HG03175 (cell line): ENCODE results near the gene FAM110D.

ENCODE experiments used
- ATAC-seq: cut with Tn5 transposase; IDR thresholded peaks from one replicate; pipeline ENCODE4 v1.9.1; 2021; ENCODE audit warnings: mild to moderate bottlenecking, moderate library complexity; ENCODE audit not compliant: unreplicated experiment

FAM110D gene

GRCh38 chr1:26158908-26159742, at the start of gene FAM110D:
Gene FAM110D, plus strand, starts transcription at chr1:26159079. Its CDS starts 2,213 bp downstream, at chr1:26161292.
- ATAC-seq: no peak

- ATAC-seq: no peak
Measured at GRCh38 chr1:26109229-26110164, 49.4 kb upstream of the FAM110D start.

DNA sequence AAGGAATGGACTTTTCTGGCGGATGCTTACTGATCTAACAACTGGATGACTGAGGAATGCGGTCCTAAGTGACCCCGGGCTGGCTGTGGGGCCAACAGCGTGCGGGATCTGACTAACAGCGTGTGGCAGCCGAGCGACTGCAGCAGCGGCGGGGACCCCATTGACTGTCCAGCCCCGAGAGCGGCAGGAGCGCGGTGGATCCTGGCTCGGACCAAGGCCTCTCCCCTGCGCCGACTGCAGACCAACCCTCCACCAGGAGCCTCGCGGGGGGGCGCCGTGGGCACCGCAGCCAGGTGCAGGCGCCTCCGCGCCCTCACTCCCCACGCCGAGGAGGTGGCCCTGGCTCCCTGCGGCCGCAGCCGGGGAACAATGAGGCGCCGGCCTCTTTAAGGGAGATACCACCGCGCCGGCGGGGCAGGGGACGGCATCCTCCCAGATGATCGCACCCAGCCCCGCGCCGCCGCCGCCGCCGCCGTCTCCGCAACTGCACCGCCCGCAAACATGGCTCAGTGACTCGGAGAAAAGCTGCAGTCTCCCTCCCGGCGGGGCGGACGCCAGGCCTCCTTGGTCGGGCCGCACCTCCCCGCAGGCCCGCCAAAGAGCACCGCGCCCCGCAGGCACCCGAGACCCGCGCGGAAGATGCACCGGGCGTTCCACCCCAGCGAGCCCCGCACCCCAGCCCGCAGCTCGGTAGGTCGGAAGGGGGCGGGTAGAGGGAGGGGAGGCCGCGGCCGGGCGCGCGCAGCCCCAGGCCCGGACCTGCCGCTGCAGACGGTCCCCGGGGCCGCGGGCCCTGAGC, 47.9 kb upstream of the FAM110D start:
- ATAC-seq: peak; percentile 55

- ATAC-seq: peak; percentile 71
Measured at GRCh38 chr1:26111530-26112406, 47.1 kb upstream of the FAM110D start, which contains the start of gene PDIK1L. Gene PDIK1L, plus strand, starts transcription at chr1:26111824. Its CDS starts 2,485 bp downstream, at chr1:26114309.

GRCh38 chr1:26112407-26112775, 46.5 kb upstream of the FAM110D start:
- ATAC-seq: no peak

DNA sequence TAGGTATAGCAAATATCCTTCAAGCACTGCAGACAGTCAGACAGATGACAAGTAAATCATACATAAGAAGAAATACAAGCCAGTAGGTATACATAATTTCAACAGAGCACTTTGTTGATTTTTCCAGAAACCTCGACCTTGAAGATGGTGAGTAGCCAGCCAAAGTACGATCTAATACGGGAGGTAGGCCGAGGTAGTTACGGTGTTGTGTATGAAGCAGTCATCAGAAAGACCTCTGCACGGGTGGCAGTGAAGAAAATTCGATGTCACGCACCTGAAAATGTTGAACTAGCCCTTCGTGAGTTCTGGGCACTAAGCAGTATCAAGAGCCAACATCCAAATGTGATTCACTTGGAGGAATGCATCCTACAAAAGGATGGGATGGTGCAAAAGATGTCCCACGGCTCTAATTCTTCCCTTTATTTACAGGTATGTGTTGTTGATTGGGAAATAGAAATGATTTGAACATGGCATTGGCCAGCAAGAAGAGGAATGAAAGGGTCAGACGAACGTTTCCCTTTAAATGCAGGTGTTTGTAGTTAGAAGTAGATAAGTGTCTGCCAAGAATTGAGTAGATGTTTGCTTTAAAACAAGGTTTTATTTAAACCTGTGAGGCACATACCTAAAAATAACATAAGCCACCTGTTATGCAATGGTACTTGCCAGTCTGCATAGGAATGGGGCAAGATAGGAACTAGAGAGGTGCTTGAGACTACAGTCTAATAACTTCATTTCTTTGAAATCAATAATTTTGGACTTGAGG, 44.5 kb upstream of the FAM110D start:
- no peak for ATAC-seq

DNA sequence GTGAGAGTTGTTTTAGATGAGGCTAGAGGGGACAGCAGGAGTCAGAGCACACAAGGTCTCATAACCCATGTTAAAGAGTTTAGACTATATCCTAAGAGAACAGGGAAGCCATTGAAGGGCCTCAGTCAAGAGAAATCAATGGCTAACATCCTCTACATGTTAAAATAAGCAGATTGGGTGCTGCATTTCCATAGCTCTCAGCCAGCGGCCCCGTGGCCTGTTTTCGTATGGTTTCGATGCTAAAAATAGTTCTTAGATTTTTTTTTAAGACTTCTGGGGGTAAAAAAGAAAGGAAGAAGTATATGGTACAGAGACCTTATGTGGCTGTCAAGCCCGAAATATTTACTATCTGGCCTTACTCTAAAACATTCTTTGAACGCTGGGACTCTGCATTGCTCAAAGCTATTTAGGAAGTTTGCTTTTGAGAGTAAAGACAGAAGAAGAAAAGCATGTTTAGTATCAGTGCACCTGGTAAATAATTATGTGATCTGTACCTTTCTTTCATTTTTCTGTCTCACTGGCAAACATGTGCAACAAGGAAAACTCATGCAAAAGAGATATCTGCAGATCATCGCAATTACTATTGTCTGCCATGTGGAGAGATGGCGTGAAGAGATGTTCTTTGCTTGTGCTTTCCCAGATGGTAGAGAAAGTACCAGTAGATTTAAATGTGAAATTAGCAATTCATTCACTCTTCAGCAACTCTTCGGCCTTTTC, 38.8 kb upstream of the FAM110D start:
- no peak for ATAC-seq

- no peak for ATAC-seq
Measured at GRCh38 chr1:26121854-26122773, 36.8 kb upstream of the FAM110D start.

DNA sequence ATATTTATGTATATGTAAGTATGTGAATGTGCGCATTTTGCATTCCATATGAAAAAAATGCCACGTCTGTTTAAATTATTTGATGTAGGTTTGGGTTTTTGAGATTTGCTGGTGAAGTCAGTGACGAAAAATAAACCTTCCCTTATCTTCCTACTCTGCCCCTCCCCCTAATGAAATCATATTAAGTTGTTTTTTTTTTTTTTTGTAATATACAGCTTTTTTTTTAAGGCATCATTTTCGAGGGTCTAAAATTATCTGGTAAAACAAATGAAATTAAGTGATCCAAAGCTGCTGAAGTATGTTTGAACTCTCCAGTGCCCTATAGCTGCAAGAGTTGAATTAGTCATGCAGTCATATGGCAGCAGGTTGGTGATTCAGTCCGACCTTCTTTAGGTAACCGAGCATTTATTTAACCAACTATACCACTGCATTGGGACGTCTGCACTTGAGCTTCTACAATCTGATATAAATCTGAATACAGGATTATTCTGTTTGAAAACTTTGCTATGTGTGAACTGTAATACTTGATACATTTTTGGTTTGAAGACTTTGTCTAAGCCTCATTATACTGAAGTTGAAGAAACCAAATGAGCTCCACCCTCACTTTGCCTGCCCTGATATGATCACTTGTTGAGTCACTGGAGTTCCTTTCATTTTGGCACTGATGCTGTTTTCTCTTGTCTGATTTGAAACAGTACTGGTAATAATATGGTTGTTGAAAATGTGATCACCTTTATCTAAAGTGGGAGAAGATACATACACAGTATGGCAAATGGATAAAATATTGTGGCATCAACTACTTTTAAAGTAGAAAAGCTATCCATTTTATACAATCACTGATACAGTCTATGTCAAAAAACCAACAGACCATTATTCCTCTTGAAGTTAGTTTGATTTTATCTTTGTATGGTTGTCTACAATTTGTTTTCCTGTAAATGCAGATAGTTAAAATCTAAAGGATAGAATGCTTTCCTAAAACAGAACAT, 35.6 kb upstream of the FAM110D start:
- no peak for ATAC-seq

DNA sequence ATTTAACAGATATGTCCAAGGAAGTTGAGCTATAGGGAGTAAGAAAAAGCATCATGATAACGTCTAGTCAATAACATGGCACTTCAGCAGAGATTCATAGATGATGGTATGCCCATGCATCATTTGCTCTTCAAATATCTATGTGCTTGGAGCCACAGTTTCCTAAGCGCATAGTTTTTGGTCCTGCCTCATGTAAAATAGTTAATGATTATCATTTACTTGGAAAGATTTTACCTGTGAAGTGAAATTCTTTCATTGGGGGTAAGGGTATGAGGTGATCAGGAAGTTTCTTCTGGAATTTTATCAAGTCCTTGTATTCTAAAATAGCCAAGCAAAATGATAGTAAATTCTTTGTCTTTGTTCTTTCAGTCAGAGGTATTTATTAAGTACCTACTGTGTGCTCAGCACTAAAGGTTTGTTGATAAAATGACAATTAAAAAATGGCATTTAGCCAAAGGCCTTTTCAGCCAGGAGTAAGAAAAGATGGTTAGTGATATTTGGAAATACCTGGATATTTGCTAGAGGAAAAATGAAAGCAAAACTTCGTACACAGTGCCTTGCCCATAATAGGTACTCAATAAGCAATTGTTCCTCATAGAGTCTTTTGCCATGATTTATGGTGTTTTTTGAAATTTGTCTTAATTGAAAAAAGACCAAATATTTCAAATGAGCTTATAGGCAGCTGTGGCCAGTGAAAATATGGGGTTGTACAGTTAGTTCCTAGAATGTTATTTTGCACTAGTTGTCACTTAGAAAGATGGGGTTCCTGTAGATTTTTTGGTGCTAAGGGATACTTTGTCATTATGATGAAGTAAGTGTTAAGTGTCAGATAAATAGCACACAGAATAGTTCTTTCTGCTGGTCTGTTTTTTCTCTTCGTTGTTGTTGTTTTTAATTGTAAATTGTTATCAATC, 34.2 kb upstream of the FAM110D start:
- no peak for ATAC-seq

- no peak for ATAC-seq
Measured at GRCh38 chr1:26125382-26125781, 33.5 kb upstream of the FAM110D start.

- no peak for ATAC-seq
Measured at GRCh38 chr1:26125946-26126320, 32.9 kb upstream of the FAM110D start.

DNA sequence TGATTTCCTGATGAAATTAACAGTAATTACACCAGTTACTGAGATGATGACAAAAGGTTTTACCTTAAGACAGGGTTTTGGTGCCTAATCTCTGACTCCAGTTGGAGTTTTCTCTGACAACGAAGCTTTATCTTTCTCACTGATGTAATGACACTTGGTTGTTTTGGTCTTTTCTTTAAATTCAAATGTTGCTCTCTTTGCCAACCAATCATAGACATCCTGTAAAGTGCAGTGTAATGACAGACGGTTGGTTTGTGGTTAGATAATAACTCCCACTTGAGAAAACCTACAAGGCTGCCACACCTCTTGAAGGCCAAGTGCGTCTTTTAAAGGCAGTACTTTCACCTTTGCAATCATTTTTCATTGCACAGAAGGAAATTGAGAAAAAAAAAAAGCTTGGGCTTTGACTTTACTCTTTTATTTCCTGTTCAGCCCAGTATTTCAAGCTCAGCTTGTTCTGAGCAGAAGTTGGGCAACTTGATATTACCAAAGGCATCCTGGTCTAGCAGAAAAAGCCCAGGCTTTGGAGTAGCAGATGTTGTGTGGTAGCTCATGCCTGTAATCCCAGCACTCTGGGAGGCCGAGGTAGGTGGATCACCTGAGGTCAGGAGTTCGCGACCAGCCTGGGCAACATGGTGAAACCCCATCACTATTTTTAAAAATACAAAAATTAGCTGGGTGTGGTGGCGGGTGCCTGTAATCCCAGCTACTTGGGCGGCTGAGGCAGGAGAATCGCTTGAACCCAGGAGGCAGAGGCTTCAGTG, 32.4 kb upstream of the FAM110D start:
- ATAC-seq: peak; percentile 76
